ENCODE measurements around the gene CAPZA3. TPM values are rescaled to one million over a fixed set of nuclear protein-coding genes. Genes with fewer than 3 reads are reported as not detected.

The CAPZA3 gene
- total RNA-seq, 1 donor from 2014 or later: not detected

GRCh38 chr12:18703321-18703720, 34.6 kb upstream of the CAPZA3 start:
- no peak for DNase-seq
- intact Hi-C loops (cut with DNase I): no loop called here
- no peak overlapping the region for H3K27ac ChIP-seq
- no peak overlapping the region for H3K4me3 ChIP-seq
- no peaks in the 10 kb centered on the region for H3K27me3 ChIP-seq
- no peak for ATAC-seq
- no peaks in the 10 kb centered on the region for H3K36me3 ChIP-seq
- H3K9me3 ChIP-seq: no peaks in the 10 kb centered on the region
- no peaks in the 10 kb centered on the region for H3K4me1 ChIP-seq
- no peak for TF ChIP-seq CTCF (IDR thresholded peaks at IDR 0.05)

GRCh38 chr12:18703911-18704310, 34.0 kb upstream of the CAPZA3 start:
- Histone ChIP-seq H3K9me3 (no peaks in the 10 kb centered on the region), H3K4me3 (no peak overlapping the region), H3K27ac (no peak overlapping the region), H3K36me3 (no peaks in the 10 kb centered on the region), H3K4me1 (no peaks in the 10 kb centered on the region), H3K27me3 (no peaks in the 10 kb centered on the region)
- intact Hi-C loops (cut with DNase I): no loop called here
- no peak for TF ChIP-seq CTCF (IDR thresholded peaks at IDR 0.05)
- no peak for ATAC-seq
- DNase-seq: no peak

- no peak for TF ChIP-seq CTCF (IDR thresholded peaks at IDR 0.05)
- no peak for DNase-seq
- Histone ChIP-seq H3K27me3 (no peaks in the 10 kb centered on the region), H3K27ac (no peak overlapping the region), H3K9me3 (no peaks in the 10 kb centered on the region), H3K4me3 (no peak overlapping the region), H3K4me1 (no peaks in the 10 kb centered on the region), H3K36me3 (no peaks in the 10 kb centered on the region)
- ATAC-seq: no peak
- intact Hi-C loops (cut with DNase I): no loop called here
Measured at GRCh38 chr12:18706798-18707197, 31.1 kb upstream of the CAPZA3 start.

- intact Hi-C loops (cut with DNase I): no loop called here
- Histone ChIP-seq H3K27ac (no peak overlapping the region), H3K27me3 (no peaks in the 10 kb centered on the region), H3K4me3 (no peak overlapping the region), H3K9me3 (no peaks in the 10 kb centered on the region), H3K36me3 (no peaks in the 10 kb centered on the region), H3K4me1 (no peaks in the 10 kb centered on the region)
- DNase-seq: no peak
- no peak for ATAC-seq
- no peak for TF ChIP-seq CTCF (IDR thresholded peaks at IDR 0.05)
Measured at GRCh38 chr12:18716236-18716635, 21.7 kb upstream of the CAPZA3 start.

GRCh38 chr12:18718462-18718861, 19.5 kb upstream of the CAPZA3 start:
- ATAC-seq (no peak), DNase-seq (no peak)
- no peaks in the 10 kb centered on the region for H3K9me3 ChIP-seq
- intact Hi-C loops (cut with DNase I): no loop called here
- no peaks in the 10 kb centered on the region for H3K4me1 ChIP-seq
- H3K4me3 ChIP-seq: no peak overlapping the region
- H3K27me3 ChIP-seq: no peaks in the 10 kb centered on the region
- no peak overlapping the region for H3K27ac ChIP-seq
- H3K36me3 ChIP-seq: no peaks in the 10 kb centered on the region
- no peak for TF ChIP-seq CTCF (IDR thresholded peaks at IDR 0.05)

GRCh38 chr12:18719922-18720510, 17.9 kb upstream of the CAPZA3 start:
- DNase-seq (no peak), ATAC-seq (no peak)
- Histone ChIP-seq H3K36me3 (no peaks in the 10 kb centered on the region), H3K27me3 (no peaks in the 10 kb centered on the region), H3K4me3 (no peak overlapping the region), H3K4me1 (no peaks in the 10 kb centered on the region), H3K9me3 (no peaks in the 10 kb centered on the region), H3K27ac (no peak overlapping the region)
- intact Hi-C loops (cut with DNase I): no loop called here
- no peak for TF ChIP-seq CTCF (IDR thresholded peaks at IDR 0.05)

Data from upper lobe of right lung (tissue), 1 donor.